Lower lobe of right lung (tissue), 2 donors: ENCODE results near the gene SYNE2. TPM values are rescaled to one million over a fixed set of nuclear protein-coding genes. Genes with fewer than 3 reads are reported as not detected.

Experiments used
- ATAC-seq, 2 donors: fragments of 200-7000 bp; cut with Tn5 transposase; one replicate each; pipeline ENCODE4 v1.9.1; 2020 to 2022; ENCODE audit warnings: mild to moderate bottlenecking in 2 of 2, moderate library complexity in 2 of 2
- DNase-seq: peaks from one replicate; pipeline ENCODE4 v3.0.0-alpha.2; 2020
- H3K27ac ChIP-seq: fragments of 200-600 bp; one replicate; pipeline ENCODE4 v1.8.0; 2022
- H3K27me3 ChIP-seq: fragments of 200-600 bp; one replicate; pipeline ENCODE4 v1.8.0; 2022; ENCODE audit warnings: low read depth
- H3K36me3 ChIP-seq: fragments of 200-600 bp; one replicate; pipeline ENCODE4 v1.8.0; 2022; ENCODE audit warnings: mild to moderate bottlenecking
- H3K4me1 ChIP-seq: fragments of 200-600 bp; one replicate; pipeline ENCODE4 v1.8.0; 2022
- H3K4me3 ChIP-seq: fragments of 200-600 bp; one replicate; pipeline ENCODE4 v1.8.0; 2022; ENCODE audit warnings: mild to moderate bottlenecking
- H3K9me3 ChIP-seq: fragments of 200-600 bp; one replicate; pipeline ENCODE4 v1.8.0; 2022
- CTCF ChIP-seq: fragments of 200-600 bp; IDR thresholded peaks from one replicate; pipeline ENCODE4 v1.8.0; 2022; ENCODE audit warnings: antibody characterized with exemption, mild to moderate bottlenecking
- intact Hi-C: fragments of 100-400 bp; cut with DNase I; formaldehyde crosslinking; loops from one replicate; pipeline ENCODE4 v1.11.0; 2022
- total RNA-seq: library from RNA; stranded (reverse); fragmentation: NEBNext Ultra II Directional; extraction: Animal tissue kit (Norgen Biotek cat#: 25700); gene quantifications from one replicate; pipeline ENCODE4 v1.2.1, GENCODE V29; 2021
- donor health status: DM: no; HTN: yes; CAD: no; lungs with severe emphysema.

The SYNE2 gene
- total RNA-seq, 1 donor from 2014 or later, result 129 TPM

- Histone ChIP-seq H3K4me3 (no peak overlapping the region), H3K36me3 (peaks cover 67% of the 10 kb centered on the region), H3K27ac (no peak overlapping the region), H3K27me3 (no peaks in the 10 kb centered on the region), H3K4me1 (no peaks in the 10 kb centered on the region), H3K9me3 (no peaks in the 10 kb centered on the region)
- no peak for TF ChIP-seq CTCF
- ATAC-seq (peak in 1 of 2 donors; percentile 12), DNase-seq (no peak)
- intact Hi-C loops, result no loop called here
Observed at GRCh38 chr14:64147126-64147790, 294.5 kb downstream of the SYNE2 start.

DNA sequence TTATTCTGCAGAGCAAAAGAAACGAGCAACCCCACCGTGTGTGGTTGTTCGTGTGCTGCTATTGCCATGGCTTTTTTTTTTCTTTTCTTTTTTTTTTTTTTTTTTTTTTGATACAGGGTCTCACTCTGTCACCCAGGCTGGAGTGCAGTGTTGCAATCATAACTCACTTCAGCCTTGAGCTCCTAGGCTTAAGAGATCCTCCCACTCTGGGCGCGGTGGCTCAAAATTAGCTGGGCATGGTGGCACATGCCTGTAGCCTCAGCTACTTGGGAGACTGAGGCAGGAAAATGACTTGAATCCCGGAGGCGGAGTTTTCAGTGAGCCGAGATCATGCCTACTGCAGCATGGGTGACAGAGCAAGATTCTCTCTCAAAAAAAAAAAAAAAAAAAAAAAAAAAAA is 297.1 kb downstream of the SYNE2 start:
- Histone ChIP-seq H3K36me3 (peaks cover 66% of the 10 kb centered on the region), H3K4me1 (no peaks in the 10 kb centered on the region), H3K4me3 (no peak overlapping the region), H3K27ac (no peak overlapping the region), H3K9me3 (no peaks in the 10 kb centered on the region), H3K27me3 (no peaks in the 10 kb centered on the region)
- peak in 1 of 2 donors; percentile 56 for ATAC-seq
- TF ChIP-seq CTCF, result no peak
- intact Hi-C loops, result no loop called here
- no peak for DNase-seq

- TF ChIP-seq CTCF, result no peak
- no peaks in the 10 kb centered on the region for H3K4me1 ChIP-seq
- no peaks in the 10 kb centered on the region for H3K27me3 ChIP-seq
- peaks cover 67% of the 10 kb centered on the region for H3K36me3 ChIP-seq
- no peak overlapping the region for H3K27ac ChIP-seq
- intact Hi-C loops, result no loop called here
- no peak for DNase-seq
- H3K4me3 ChIP-seq, result no peak overlapping the region
- H3K9me3 ChIP-seq, result no peaks in the 10 kb centered on the region
- ATAC-seq, result no peak
Observed at GRCh38 chr14:64158608-64159007, 305.8 kb downstream of the SYNE2 start.

- no peak overlapping the region for H3K27ac ChIP-seq
- no peak overlapping the region for H3K4me3 ChIP-seq
- H3K9me3 ChIP-seq, result no peaks in the 10 kb centered on the region
- TF ChIP-seq CTCF, result no peak
- H3K36me3 ChIP-seq, result peaks cover 65% of the 10 kb centered on the region
- H3K27me3 ChIP-seq, result no peaks in the 10 kb centered on the region
- H3K4me1 ChIP-seq, result no peaks in the 10 kb centered on the region
- no peak for DNase-seq
- intact Hi-C loops, result no loop called here
- no peak for ATAC-seq
Observed at GRCh38 chr14:64159588-64159987, 306.8 kb downstream of the SYNE2 start.

- DNase-seq, result no peak
- H3K4me3 ChIP-seq, result no peak overlapping the region
- intact Hi-C loops, result no loop called here
Observed at GRCh38 chr14:64170181-64170580, 317.4 kb downstream of the SYNE2 start.

More at GRCh38 chr14:64170181-64170580, 317.4 kb downstream of the SYNE2 start:
- TF ChIP-seq CTCF, result no peak
- H3K36me3 ChIP-seq, result peaks cover 87% of the 10 kb centered on the region
- no peaks in the 10 kb centered on the region for H3K4me1 ChIP-seq
- no peaks in the 10 kb centered on the region for H3K27me3 ChIP-seq
- no peaks in the 10 kb centered on the region for H3K9me3 ChIP-seq
- no peak overlapping the region for H3K27ac ChIP-seq
- ATAC-seq, result no peak
